SU-DHL-6 (cell line): ENCODE measurements around the gene TANC1.

Source experiments
- H2AFZ ChIP-seq: fragments of 200-600 bp; sonication (generic); 2 replicates; pipeline ENCODE4 v1.6.1; 2014; ENCODE audit warnings: low read depth, mild to moderate bottlenecking, moderate library complexity, mixed read lengths, antibody characterized with exemption, low read length; ENCODE audit not compliant: severe bottlenecking
- H3F3A ChIP-seq: fragments of 200-600 bp; shearing (Covaris generic); 2 replicates; pipeline ENCODE4 v1.6.0; 2016; ENCODE audit warnings: antibody characterized with exemption, mild to moderate bottlenecking; ENCODE audit not compliant: insufficient read depth
- H3K27ac ChIP-seq: fragments of 200-600 bp; sonication (generic); 2 replicates; pipeline ENCODE4 v1.5.1; 2016; ENCODE audit warnings: low read depth, mild to moderate bottlenecking, low read length, moderate library complexity, mixed read lengths
- H3K27me3 ChIP-seq: fragments of 200-600 bp; sonication (generic), shearing (Covaris generic); 2 replicates; pipeline ENCODE4 v1.6.0; 2014; ENCODE audit warnings: mild to moderate bottlenecking, low read length
- H3K36me3 ChIP-seq: fragments of 200-600 bp; sonication (generic); 2 replicates; pipeline ENCODE4 v1.6.1; 2014; ENCODE audit warnings: mild to moderate bottlenecking, low read length, mixed read lengths
- H3K4me2 ChIP-seq: fragments of 300-600, 200-600 bp; shearing (Covaris generic), sonication (generic); 2 replicates; pipeline ENCODE4 v1.6.0; 2014; ENCODE audit warnings: low read length, low read depth, mild to moderate bottlenecking; ENCODE audit not compliant: poor library complexity, severe bottlenecking
- H3K4me3 ChIP-seq: fragments of 200-600 bp; sonication (generic); 2 replicates; pipeline ENCODE4 v1.5.1; 2014; ENCODE audit warnings: antibody characterized with exemption, low read length, mild to moderate bottlenecking, mixed read lengths; ENCODE audit not compliant: insufficient read depth, poor library complexity, severe bottlenecking
- H3K79me2 ChIP-seq: fragments of 200-600 bp; sonication (generic); 2 replicates; pipeline ENCODE4 v1.6.1; 2014; ENCODE audit warnings: mild to moderate bottlenecking, low read length, moderate library complexity; ENCODE audit not compliant: insufficient read depth
- H3K9ac ChIP-seq: fragments of 200-600 bp; sonication (generic); 2 replicates; pipeline ENCODE4 v1.7.0; 2014; ENCODE audit warnings: mild to moderate bottlenecking, low read length
- H3K9me2 ChIP-seq: fragments of 200-600 bp; sonication (generic); replicated peaks from 2 replicates; pipeline ENCODE4 v1.6.1; 2014; ENCODE audit warnings: low read length; ENCODE audit not compliant: insufficient read depth
- H3K9me3 ChIP-seq: fragments of 200-600 bp; sonication (generic); 2 replicates; pipeline ENCODE4 v1.6.1; 2014; ENCODE audit warnings: low read length, mixed read lengths; ENCODE audit not compliant: insufficient read depth
- H4K20me1 ChIP-seq: fragments of 200-600 bp; sonication (generic); 2 replicates; pipeline ENCODE4 v1.6.1; 2014; ENCODE audit warnings: low read depth, mild to moderate bottlenecking, antibody characterized with exemption, low read length, moderate library complexity, mixed read lengths
- CTCF ChIP-seq: fragments of 200-600 bp; sonication (generic); IDR thresholded peaks from one replicate; pipeline ENCODE4 v1.5.1; 2017; ENCODE audit warnings: antibody characterized with exemption, mild to moderate bottlenecking, low read length, moderate library complexity; ENCODE audit not compliant: insufficient read depth, poor library complexity, severe bottlenecking
- EZH2phosphoT487 ChIP-seq: fragments of 200-600 bp; sonication (generic), shearing (Covaris generic); conservative IDR thresholded peaks from 2 replicates; pipeline ENCODE4 v1.6.1; 2018; ENCODE audit warnings: mild to moderate bottlenecking, antibody characterized with exemption, low read length, moderate library complexity, mixed read lengths

The TANC1 gene

DNA sequence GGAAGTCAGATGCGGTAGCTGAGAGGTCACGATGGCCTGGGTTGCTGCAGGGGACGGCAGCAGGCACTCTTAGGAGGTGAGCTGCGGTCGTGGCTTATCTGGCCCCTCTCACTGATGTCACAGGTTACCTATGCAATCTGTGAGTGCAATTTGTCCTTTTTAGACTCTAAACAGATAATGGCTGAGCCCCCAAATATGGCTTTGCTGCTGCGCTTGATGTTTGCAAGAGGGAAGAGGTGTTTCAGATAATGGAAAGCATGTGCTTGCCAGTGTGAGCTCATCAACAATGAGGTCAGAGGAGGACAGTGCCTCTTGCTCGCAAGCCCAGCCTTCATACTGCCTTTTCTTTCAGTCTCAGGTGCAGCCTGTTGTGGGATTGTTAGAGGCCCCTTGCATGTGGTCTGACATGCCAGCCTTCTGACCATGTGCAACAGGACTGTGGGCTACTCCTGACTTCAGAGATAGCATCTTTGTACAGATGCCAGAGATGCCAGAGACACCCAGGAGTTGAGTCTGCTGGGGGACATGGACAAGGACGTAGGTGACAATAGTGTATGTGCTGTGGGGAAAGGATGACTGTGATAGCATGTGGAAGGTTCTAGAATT, 151.3 kb downstream of the TANC1 start:
- TF ChIP-seq EZH2phosphoT487, result no peak
- no peak for TF ChIP-seq CTCF
- no peaks in the 10 kb centered on the region for H4K20me1 ChIP-seq
- no peak overlapping the region for H3K4me2 ChIP-seq
- no peaks in the 10 kb centered on the region for H3F3A ChIP-seq
- H3K4me3 ChIP-seq, result no peak overlapping the region
- H3K9ac ChIP-seq, result no peak overlapping the region
- no peaks in the 10 kb centered on the region for H3K9me3 ChIP-seq
- H3K27ac ChIP-seq, result no peak overlapping the region
- no peaks in the 10 kb centered on the region for H3K79me2 ChIP-seq
- no peaks in the 10 kb centered on the region for H3K27me3 ChIP-seq
- H3K36me3 ChIP-seq, result no peaks in the 10 kb centered on the region
- no peaks in the 10 kb centered on the region for H3K9me2 ChIP-seq
- H2AFZ ChIP-seq, result no peak overlapping the region

DNA sequence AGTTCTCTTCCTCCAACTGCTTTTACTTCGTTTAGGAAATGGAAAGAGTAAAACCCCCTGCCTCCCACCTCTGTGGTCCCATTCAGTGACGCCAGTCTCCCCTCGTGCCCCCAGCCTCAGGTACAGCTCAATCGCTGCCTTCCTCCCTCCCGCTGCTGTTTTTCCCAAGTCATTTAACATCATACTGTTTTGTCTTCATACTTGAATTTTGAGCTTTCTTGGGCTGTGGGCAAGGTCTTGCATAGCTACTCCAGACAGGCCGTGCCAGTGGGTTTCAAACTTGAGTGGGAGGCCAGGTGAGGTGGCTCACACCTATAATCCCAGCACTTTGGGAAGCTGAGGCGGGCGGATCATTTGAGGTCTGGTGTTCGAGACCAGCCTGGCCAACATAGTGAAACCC, 155.3 kb downstream of the TANC1 start:
- Histone ChIP-seq H3F3A (no peaks in the 10 kb centered on the region), H4K20me1 (no peaks in the 10 kb centered on the region), H3K27ac (no peak overlapping the region), H3K9me2 (no peaks in the 10 kb centered on the region), H3K79me2 (no peaks in the 10 kb centered on the region), H3K9me3 (no peaks in the 10 kb centered on the region), H3K4me3 (no peak overlapping the region), H3K9ac (no peak overlapping the region), H3K4me2 (no peak overlapping the region), H3K36me3 (no peaks in the 10 kb centered on the region), H2AFZ (no peak overlapping the region), H3K27me3 (no peaks in the 10 kb centered on the region)
- TF ChIP-seq EZH2phosphoT487, result no peak
- no peak for TF ChIP-seq CTCF

- Histone ChIP-seq H3K4me2 (no peak overlapping the region), H3K9me2 (no peaks in the 10 kb centered on the region), H3F3A (no peaks in the 10 kb centered on the region), H3K9me3 (no peaks in the 10 kb centered on the region), H3K9ac (no peak overlapping the region), H3K36me3 (no peaks in the 10 kb centered on the region), H3K27ac (no peak overlapping the region), H3K27me3 (no peaks in the 10 kb centered on the region), H3K4me3 (no peak overlapping the region), H2AFZ (no peak overlapping the region), H3K79me2 (no peaks in the 10 kb centered on the region), H4K20me1 (no peaks in the 10 kb centered on the region)
- TF ChIP-seq CTCF (no peak), EZH2phosphoT487 (no peak)
These were observed 156.0 kb downstream of the TANC1 start for GRCh38 chr2:159124441-159124911.
